Measurements from ENCODE around the gene COX8C.

- TF ChIP-seq POLR2AphosphoS5 (IDR thresholded peaks at IDR 0.05): no peak
- no peak for TF ChIP-seq POLR2A (IDR thresholded peaks at IDR 0.05)
These were observed 41.1 kb upstream of the COX8C start for GRCh38 chr14:93305725-93306418.

Measured in upper lobe of left lung (tissue), 4 donors.